ENCODE data around the gene SLC34A2. TPM values are rescaled to one million over a fixed set of nuclear protein-coding genes. Genes with fewer than 3 reads are reported as not detected.

SLC34A2 gene
- total and polyA plus RNA-seq, 8 donors, result 140 to 3,249 (median 368) TPM

DNA sequence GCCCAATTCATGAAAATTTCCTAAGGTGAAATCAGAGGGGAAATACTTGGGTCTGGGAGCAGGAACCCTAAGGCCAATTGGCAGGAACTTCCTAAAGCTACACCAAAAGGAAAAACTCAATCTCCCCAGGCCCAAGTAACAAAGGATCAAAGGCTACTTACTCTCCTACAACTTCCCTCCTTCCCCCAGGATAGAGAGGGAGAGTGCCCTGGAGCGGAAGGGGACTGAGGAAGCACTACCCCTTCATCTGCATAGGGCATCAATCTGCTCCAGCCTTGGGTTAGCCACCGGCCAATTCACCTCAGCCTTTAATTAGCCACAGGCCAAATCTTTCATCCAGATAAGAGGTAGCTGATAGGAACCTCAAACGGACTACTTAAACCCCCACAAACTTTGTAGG is 55.0 kb downstream of the SLC34A2 start:
- no peak overlapping the region for H3K4me3 ChIP-seq
- DNase-seq (no peak), ATAC-seq (no peak)
- H3K36me3 ChIP-seq, result no peaks in the 10 kb centered on the region
- intact Hi-C loops (cut with DNase I), result no loop called here
- H3K9me3 ChIP-seq, result no peaks in the 10 kb centered on the region
- H3K4me1 ChIP-seq, result no peaks in the 10 kb centered on the region
- no peak for TF ChIP-seq CTCF (IDR thresholded peaks at IDR 0.05)
- H3K27me3 ChIP-seq, result no peaks in the 10 kb centered on the region
- no peak overlapping the region for H3K27ac ChIP-seq

- no peak for ATAC-seq
- DNase-seq, result no peak
- H3K27ac ChIP-seq, result no peak overlapping the region
Observed at GRCh38 chr4:25712611-25713010, 57.0 kb downstream of the SLC34A2 start.

DNA sequence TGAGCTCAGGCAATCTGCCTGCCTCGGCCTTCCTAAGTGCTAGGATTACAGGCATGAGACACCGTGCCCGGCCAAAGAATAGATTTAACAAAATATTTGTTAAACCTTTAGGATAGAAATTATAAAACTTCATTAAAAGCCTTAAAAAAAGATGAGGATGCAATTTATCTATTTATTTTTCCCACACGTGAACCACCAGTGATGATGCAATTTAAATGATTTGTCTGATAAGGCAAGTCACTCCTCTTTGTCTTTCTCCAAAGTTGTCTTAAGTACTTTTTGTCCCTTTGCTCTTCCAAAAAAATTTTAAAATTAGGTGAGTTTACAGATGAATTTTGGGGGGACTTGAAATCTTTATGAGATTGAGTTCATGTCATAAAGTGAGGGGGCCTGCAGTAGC is 58.2 kb downstream of the SLC34A2 start:
- H3K9me3 ChIP-seq, result no peaks in the 10 kb centered on the region
- DNase-seq (no peak), ATAC-seq (no peak)
- no peak for TF ChIP-seq CTCF (IDR thresholded peaks at IDR 0.05)
- H3K36me3 ChIP-seq, result no peaks in the 10 kb centered on the region
- H3K4me3 ChIP-seq, result no peak overlapping the region
- H3K27me3 ChIP-seq, result no peaks in the 10 kb centered on the region
- intact Hi-C loops (cut with DNase I), result no loop called here
- no peak overlapping the region for H3K27ac ChIP-seq
- H3K4me1 ChIP-seq, result no peaks in the 10 kb centered on the region

More at GRCh38 chr4:25712611-25713010, 57.0 kb downstream of the SLC34A2 start:
- Histone ChIP-seq H3K9me3 (no peaks in the 10 kb centered on the region), H3K36me3 (no peaks in the 10 kb centered on the region), H3K4me3 (no peak overlapping the region), H3K4me1 (no peaks in the 10 kb centered on the region), H3K27me3 (no peaks in the 10 kb centered on the region)
- intact Hi-C loops (cut with DNase I), result no loop called here
- no peak for TF ChIP-seq CTCF (IDR thresholded peaks at IDR 0.05)

- DNase-seq (no peak), ATAC-seq (no peak)
- intact Hi-C loops (cut with DNase I), result no loop called here
- Histone ChIP-seq H3K4me1 (no peaks in the 10 kb centered on the region), H3K4me3 (no peak overlapping the region), H3K27me3 (no peaks in the 10 kb centered on the region), H3K36me3 (no peaks in the 10 kb centered on the region), H3K9me3 (no peaks in the 10 kb centered on the region), H3K27ac (no peak overlapping the region)
- no peak for TF ChIP-seq CTCF (IDR thresholded peaks at IDR 0.05)
Observed at GRCh38 chr4:25722964-25723363, 67.3 kb downstream of the SLC34A2 start.

- Histone ChIP-seq H3K4me1 (no peaks in the 10 kb centered on the region), H3K9me3 (no peaks in the 10 kb centered on the region), H3K27ac (no peak overlapping the region), H3K4me3 (no peak overlapping the region), H3K36me3 (no peaks in the 10 kb centered on the region), H3K27me3 (no peaks in the 10 kb centered on the region)
- intact Hi-C loops (cut with DNase I), result no loop called here
- DNase-seq (peak in 1 of 4 donors; percentile 2), ATAC-seq (no peak)
- no peak for TF ChIP-seq CTCF (IDR thresholded peaks at IDR 0.05)
Observed at GRCh38 chr4:25723409-25723808, 67.8 kb downstream of the SLC34A2 start.
